Prostate gland (tissue), 2 donors: ENCODE results near the gene C19orf85. TPM values are rescaled to one million over a fixed set of nuclear protein-coding genes. Genes with fewer than 3 reads are reported as not detected.

Experiments
- DNase-seq: peaks from one replicate; pipeline ENCODE4 v3.0.0-alpha.2; 2019; ENCODE audit warnings: low spot score
- H3K27ac ChIP-seq, 2 donors: fragments of 200-600 bp; sonication (generic); 2 replicates each; pipeline ENCODE4 v1.5.1; 2017 to 2019
- H3K27me3 ChIP-seq: fragments of 200-600 bp; sonication (generic); replicated peaks from 2 replicates; pipeline ENCODE4 v1.5.1; 2019; ENCODE audit not compliant: insufficient read depth
- H3K36me3 ChIP-seq, 2 donors: fragments of 200-600 bp; sonication (generic); 1 replicate in 1 of 2; 2 replicates in 1 of 2; pipeline versions ENCODE4 v1.5.1 to v1.8.1; 2017 to 2019
- H3K4me1 ChIP-seq: fragments of 200-600 bp; sonication (generic); replicated peaks from 2 replicates; pipeline ENCODE4 v1.5.1; 2019
- H3K4me3 ChIP-seq, 2 donors: fragments of 200-600 bp; sonication (generic); 2 replicates each; pipeline ENCODE4 v1.5.1; 2017 to 2019
- H3K9me3 ChIP-seq: fragments of 200-600 bp; sonication (generic); 2 replicates; pipeline ENCODE4 v1.5.1; 2017
- CTCF ChIP-seq, 4 experiments: fragments of 200-600 bp in 2 of 4; fragments of 450-650 bp in 2 of 4; sonication (generic) in 2 of 4; IDR thresholded peaks; 1 replicate in 3 of 4; 2 replicates in 1 of 4; pipeline ENCODE4 v1.5.1; 2016 to 2019; ENCODE audit warnings: antibody characterized with exemption in 4 of 4, mild to moderate bottlenecking in 2 of 4, moderate library complexity in 2 of 4
- POLR2A ChIP-seq: fragments of 450-650 bp; IDR thresholded peaks from one replicate; pipeline ENCODE4 v1.6.1; 2016; ENCODE audit warnings: antibody characterized with exemption, mild to moderate bottlenecking
- POLR2AphosphoS5 ChIP-seq: sonication (generic); formaldehyde crosslinking; IDR thresholded peaks from one replicate; pipeline ENCODE4 v1.6.1; 2017; ENCODE audit warnings: antibody characterized with exemption
- WGBS: methylation state at CpG from one replicate; pipeline ENCODE4 v1.1.5; 2018; 5-methylcytosine and 5-hydroxymethylcytosine counted together
- intact Hi-C: fragments of 100-400 bp; cut with DNase I; formaldehyde crosslinking; loops from one replicate; pipeline ENCODE4 v1.14.2; 2022
- total RNA-seq, 2 donors: library from RNA; depleted of rRNA; stranded (reverse); fragments of >200 nt; gene quantifications; one replicate each; pipeline ENCODE4 v1.1.0, GENCODE V29; 2016

The C19orf85 gene
- total RNA-seq, 2 donors from 2014 or later: not detected

GRCh38 chr19:55472463-55472862 is 7.9 kb upstream of the C19orf85 start:
- intact Hi-C loops: no loop called here
- 63% methylated on average over 6 of the region's 8 CpGs for WGBS
- no peak overlapping the region for H3K27ac ChIP-seq
- H3K27me3 ChIP-seq: no peaks in the 10 kb centered on the region
- H3K36me3 ChIP-seq: no peaks in the 10 kb centered on the region
- H3K4me3 ChIP-seq: no peak overlapping the region
- no peaks in the 10 kb centered on the region for H3K4me1 ChIP-seq
- DNase-seq: no peak
- H3K9me3 ChIP-seq: no peaks in the 10 kb centered on the region
- no peak for TF ChIP-seq CTCF (IDR thresholded peaks at IDR 0.05)
- no peak for TF ChIP-seq POLR2A
- no peak for TF ChIP-seq POLR2AphosphoS5

GRCh38 chr19:55471266-55471665 is 6.7 kb upstream of the C19orf85 start:
- H3K27ac ChIP-seq: no peak overlapping the region
- no peaks in the 10 kb centered on the region for H3K9me3 ChIP-seq
- H3K4me3 ChIP-seq: no peak overlapping the region
- no peaks in the 10 kb centered on the region for H3K36me3 ChIP-seq
- 59% methylated on average over 13 of the region's 13 CpGs for WGBS
- intact Hi-C loops: no loop called here
- H3K4me1 ChIP-seq: no peaks in the 10 kb centered on the region
- H3K27me3 ChIP-seq: no peaks in the 10 kb centered on the region
- DNase-seq: no peak
- TF ChIP-seq POLR2AphosphoS5 (no peak), CTCF (IDR thresholded peaks at IDR 0.05) (no peak), POLR2A (no peak)

GRCh38 chr19:55468054-55468393 is 3.5 kb upstream of the C19orf85 start:
- no peaks in the 10 kb centered on the region for H3K36me3 ChIP-seq
- intact Hi-C loops: no loop called here
- no peaks in the 10 kb centered on the region for H3K27me3 ChIP-seq
- H3K4me3 ChIP-seq: no peak overlapping the region
- TF ChIP-seq POLR2AphosphoS5 (no peak), CTCF (IDR thresholded peaks at IDR 0.05) (peak in 1 of 4 experiments; percentile 4), POLR2A (no peak)
- WGBS: 39% methylated on average over 4 of the region's 4 CpGs
- no peaks in the 10 kb centered on the region for H3K4me1 ChIP-seq
- H3K9me3 ChIP-seq: no peaks in the 10 kb centered on the region
- no peak overlapping the region for H3K27ac ChIP-seq
- DNase-seq: no peak

- Histone ChIP-seq H3K4me1 (no peaks in the 10 kb centered on the region), H3K9me3 (no peaks in the 10 kb centered on the region), H3K27me3 (no peaks in the 10 kb centered on the region), H3K4me3 (no peak overlapping the region), H3K36me3 (no peaks in the 10 kb centered on the region), H3K27ac (no peak overlapping the region)
- 33% methylated on average over 29 of the region's 29 CpGs for WGBS
- no peak for TF ChIP-seq POLR2AphosphoS5
- TF ChIP-seq CTCF (IDR thresholded peaks at IDR 0.05): peak; percentile 86 to 97 (median 93)
- DNase-seq: peak; percentile 27
- intact Hi-C loops: loop anchor here (2.0 kb wide), 1 partner anchor 37 kb away; no protein-coding TSS in a partner anchor
Measured at GRCh38 chr19:55467236-55468053, 2.9 kb upstream of the C19orf85 start.

- intact Hi-C loops: loop anchor here (2.0 kb wide), 1 partner anchor 39 kb away; no protein-coding TSS in a partner anchor
- TF ChIP-seq POLR2A (no peak), CTCF (IDR thresholded peaks at IDR 0.05) (no peak), POLR2AphosphoS5 (no peak)
Measured at GRCh38 chr19:55466241-55466614, 1.7 kb upstream of the C19orf85 start.

More at GRCh38 chr19:55466241-55466614, 1.7 kb upstream of the C19orf85 start:
- Histone ChIP-seq H3K4me3 (no peak overlapping the region), H3K4me1 (no peaks in the 10 kb centered on the region), H3K9me3 (no peaks in the 10 kb centered on the region), H3K36me3 (no peaks in the 10 kb centered on the region), H3K27ac (no peak overlapping the region), H3K27me3 (no peaks in the 10 kb centered on the region)
- WGBS: 70% methylated on average over 4 of the region's 4 CpGs
- no peak for DNase-seq
